Neural progenitor cell (in vitro differentiated cells): Measurements from ENCODE around the gene PLEKHJ1. TPM values are rescaled to one million over a fixed set of nuclear protein-coding genes. Genes with fewer than 3 reads are reported as not detected.

Experiments
- DNase-seq: peaks from one replicate; pipeline ENCODE4 v3.0.0-alpha.2; 2016; ENCODE audit warnings: low spot score
- H2AFZ ChIP-seq: fragments of 200-600 bp; sonication (generic); replicated peaks from 2 replicates; pipeline ENCODE4 v1.6.1; 2016; ENCODE audit warnings: antibody characterized with exemption
- H3F3A ChIP-seq: fragments of 200-600 bp; sonication (generic); 2 replicates; pipeline ENCODE4 v1.6.1; 2016; ENCODE audit warnings: antibody characterized with exemption, low read depth
- H3K27ac ChIP-seq: fragments of 200-600 bp; sonication (generic); 2 replicates; pipeline ENCODE4 v1.5.1; 2016; ENCODE audit warnings: mild to moderate bottlenecking
- H3K27me3 ChIP-seq: fragments of 200-600 bp; sonication (generic); 2 replicates; pipeline ENCODE4 v1.6.1; 2016; ENCODE audit warnings: mild to moderate bottlenecking, moderate library complexity
- H3K36me3 ChIP-seq: fragments of 200-600 bp; sonication (generic); 2 replicates; pipeline ENCODE4 v1.5.1; 2016
- H3K4me1 ChIP-seq: fragments of 200-600 bp; sonication (generic); 2 replicates; pipeline ENCODE4 v1.6.1; 2016; ENCODE audit warnings: mixed run types
- H3K4me2 ChIP-seq: fragments of 200-600 bp; sonication (generic); 2 replicates; pipeline ENCODE4 v1.6.1; 2016
- H3K4me3 ChIP-seq: fragments of 200-600 bp; sonication (generic); 2 replicates; pipeline ENCODE4 v1.5.1; 2016
- H3K79me2 ChIP-seq: fragments of 200-600 bp; sonication (generic); 2 replicates; pipeline ENCODE4 v1.6.1; 2016; ENCODE audit warnings: low read depth
- H3K9ac ChIP-seq: fragments of 200-600 bp; sonication (generic); 2 replicates; pipeline ENCODE4 v1.6.1; 2016
- H3K9me3 ChIP-seq: fragments of 200-600 bp; sonication (generic); 2 replicates; pipeline ENCODE4 v1.5.1; 2016; ENCODE audit warnings: low read depth
- H4K20me1 ChIP-seq: fragments of 200-600 bp; sonication (generic); 2 replicates; pipeline ENCODE4 v1.6.1; 2016; ENCODE audit warnings: low read depth
- H3K27ac Mint-ChIP-seq: 3 replicates; pipeline ENCODE4 v1.8.0; 2021; ENCODE audit warnings: mixed read lengths
- H3K27me3 Mint-ChIP-seq: 2 replicates; pipeline ENCODE4 v1.8.0; 2022; ENCODE audit warnings: low read depth, mild to moderate bottlenecking, inconsistent platforms, moderate library complexity, mixed read lengths; ENCODE audit not compliant: insufficient read depth
- H3K36me3 Mint-ChIP-seq: 3 replicates; pipeline ENCODE4 v1.8.0; 2021; ENCODE audit warnings: mixed read lengths
- H3K4me1 Mint-ChIP-seq: 3 replicates; pipeline ENCODE4 v1.8.0; 2021; ENCODE audit warnings: mixed read lengths
- H3K4me3 Mint-ChIP-seq: 3 replicates; pipeline ENCODE4 v1.8.0; 2021; ENCODE audit warnings: mild to moderate bottlenecking, moderate library complexity, mixed read lengths
- H3K9me3 Mint-ChIP-seq: 3 replicates; pipeline ENCODE4 v1.8.0; 2020; ENCODE audit warnings: mixed read lengths
- EZH2 ChIP-seq: fragments of 200-600 bp; sonication (generic); IDR thresholded peaks from 2 replicates; pipeline ENCODE4 v1.6.1; 2017; ENCODE audit warnings: antibody characterized with exemption, mild to moderate bottlenecking, moderate library complexity
- EZH2phosphoT487 ChIP-seq: fragments of 200-600 bp; sonication (generic); IDR thresholded peaks from 2 replicates; pipeline ENCODE4 v1.6.1; 2017; ENCODE audit warnings: antibody characterized with exemption
- total RNA-seq: library from RNA; depleted of rRNA; stranded (reverse); fragments of >200 nt; gene quantifications from 2 replicates; pipeline ENCODE4 v1.2.3, GENCODE V29; 2015; ENCODE audit warnings: low replicate concordance
- TF ChIP-seq, protein P1 (sequence below): fragments of 200-600 bp; sonication (generic); IDR thresholded peaks from 2 replicates; pipeline ENCODE4 v1.5.1; 2017; ENCODE audit warnings: antibody characterized with exemption, mild to moderate bottlenecking

PLEKHJ1 gene
- total RNA-seq, 1 donor from 2014 or later: 77.6 TPM

DNA sequence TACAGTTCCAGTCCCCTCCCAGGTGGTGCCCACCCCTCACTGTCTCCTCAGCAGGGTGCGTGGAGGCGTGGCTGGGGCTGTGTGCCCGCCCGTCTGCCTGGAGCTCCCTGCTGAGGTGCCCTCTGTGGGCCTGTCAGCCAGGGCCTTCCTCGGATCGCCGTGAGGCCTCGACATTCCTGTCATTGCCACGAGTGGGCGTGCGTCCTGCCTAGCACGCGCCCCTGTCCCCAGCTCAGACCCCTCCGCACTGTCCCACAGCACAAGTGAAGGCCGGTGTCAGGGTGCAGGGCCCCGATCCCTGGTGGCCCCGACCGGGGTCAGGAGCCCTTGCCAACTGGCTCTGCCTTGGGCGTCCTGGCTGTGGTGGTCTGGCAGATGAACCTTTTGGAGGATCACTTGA is 40.2 kb downstream of the PLEKHJ1 start:
- Mint-ChIP-seq H3K27me3 (peaks cover 5% of the 10 kb centered on the region), H3K36me3 (peaks cover 16% of the 10 kb centered on the region), H3K27ac (no peak overlapping the region), H3K9me3 (no peaks in the 10 kb centered on the region), H3K4me1 (peaks cover 5% of the 10 kb centered on the region), H3K4me3 (no peak overlapping the region)
- H4K20me1 ChIP-seq: peaks cover 42% of the 10 kb centered on the region
- H3K9ac ChIP-seq: no peak overlapping the region
- no peaks in the 10 kb centered on the region for H3K9me3 ChIP-seq
- no peaks in the 10 kb centered on the region for H3K27me3 ChIP-seq
- peaks cover 6% of the 10 kb centered on the region for H3F3A ChIP-seq
- H2AFZ ChIP-seq: no peak overlapping the region
- peaks cover 13% of the 10 kb centered on the region for H3K79me2 ChIP-seq
- no peak overlapping the region for H3K4me3 ChIP-seq
- no peak overlapping the region for H3K27ac ChIP-seq
- no peaks in the 10 kb centered on the region for H3K36me3 ChIP-seq
- peaks cover 6% of the 10 kb centered on the region for H3K4me1 ChIP-seq
- H3K4me2 ChIP-seq: no peak overlapping the region
- TF ChIP-seq, protein P1, sequence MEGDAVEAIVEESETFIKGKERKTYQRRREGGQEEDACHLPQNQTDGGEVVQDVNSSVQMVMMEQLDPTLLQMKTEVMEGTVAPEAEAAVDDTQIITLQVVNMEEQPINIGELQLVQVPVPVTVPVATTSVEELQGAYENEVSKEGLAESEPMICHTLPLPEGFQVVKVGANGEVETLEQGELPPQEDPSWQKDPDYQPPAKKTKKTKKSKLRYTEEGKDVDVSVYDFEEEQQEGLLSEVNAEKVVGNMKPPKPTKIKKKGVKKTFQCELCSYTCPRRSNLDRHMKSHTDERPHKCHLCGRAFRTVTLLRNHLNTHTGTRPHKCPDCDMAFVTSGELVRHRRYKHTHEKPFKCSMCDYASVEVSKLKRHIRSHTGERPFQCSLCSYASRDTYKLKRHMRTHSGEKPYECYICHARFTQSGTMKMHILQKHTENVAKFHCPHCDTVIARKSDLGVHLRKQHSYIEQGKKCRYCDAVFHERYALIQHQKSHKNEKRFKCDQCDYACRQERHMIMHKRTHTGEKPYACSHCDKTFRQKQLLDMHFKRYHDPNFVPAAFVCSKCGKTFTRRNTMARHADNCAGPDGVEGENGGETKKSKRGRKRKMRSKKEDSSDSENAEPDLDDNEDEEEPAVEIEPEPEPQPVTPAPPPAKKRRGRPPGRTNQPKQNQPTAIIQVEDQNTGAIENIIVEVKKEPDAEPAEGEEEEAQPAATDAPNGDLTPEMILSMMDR: no peak
- TF ChIP-seq EZH2 (no peak), EZH2phosphoT487 (no peak)
- no peak for DNase-seq

DNA sequence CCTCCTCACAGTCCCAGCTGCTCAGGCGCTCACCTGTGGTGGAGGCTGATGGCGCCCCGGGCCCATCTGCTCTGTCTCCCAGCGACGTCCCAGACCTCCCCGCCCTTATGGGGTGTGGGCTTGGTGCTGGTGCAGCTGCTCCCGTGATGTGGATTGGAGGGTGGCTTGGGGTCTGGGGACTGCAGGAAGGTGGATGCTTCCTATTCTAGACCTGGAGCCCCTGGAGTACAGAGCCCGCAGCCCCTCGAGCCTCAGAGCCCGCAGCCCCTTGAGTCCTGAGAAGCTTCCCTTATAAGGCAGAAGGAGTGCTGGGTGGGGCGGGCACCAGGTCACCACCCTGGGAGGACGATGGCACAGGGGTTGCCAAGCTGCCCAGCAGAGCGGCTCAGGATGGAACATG is 40.8 kb downstream of the PLEKHJ1 start:
- H3K4me3 ChIP-seq: no peak overlapping the region
- no peak overlapping the region for H3K4me2 ChIP-seq
- no peaks in the 10 kb centered on the region for H3K9me3 ChIP-seq
- peaks cover 43% of the 10 kb centered on the region for H4K20me1 ChIP-seq
- Mint-ChIP-seq H3K4me1 (peaks cover 5% of the 10 kb centered on the region), H3K9me3 (no peaks in the 10 kb centered on the region), H3K27ac (no peak overlapping the region), H3K36me3 (peaks cover 16% of the 10 kb centered on the region), H3K27me3 (peaks cover 5% of the 10 kb centered on the region), H3K4me3 (no peak overlapping the region)
- H3K27ac ChIP-seq: no peak overlapping the region
- no peaks in the 10 kb centered on the region for H3K36me3 ChIP-seq
- H2AFZ ChIP-seq: no peak overlapping the region
- H3K9ac ChIP-seq: no peak overlapping the region
- peaks cover 6% of the 10 kb centered on the region for H3F3A ChIP-seq
- TF ChIP-seq, protein P1: no peak
- no peak for TF ChIP-seq EZH2phosphoT487
- TF ChIP-seq EZH2: no peak
- H3K27me3 ChIP-seq: no peaks in the 10 kb centered on the region
- DNase-seq: no peak
- peaks cover 6% of the 10 kb centered on the region for H3K4me1 ChIP-seq
- H3K79me2 ChIP-seq: peaks cover 13% of the 10 kb centered on the region

DNA sequence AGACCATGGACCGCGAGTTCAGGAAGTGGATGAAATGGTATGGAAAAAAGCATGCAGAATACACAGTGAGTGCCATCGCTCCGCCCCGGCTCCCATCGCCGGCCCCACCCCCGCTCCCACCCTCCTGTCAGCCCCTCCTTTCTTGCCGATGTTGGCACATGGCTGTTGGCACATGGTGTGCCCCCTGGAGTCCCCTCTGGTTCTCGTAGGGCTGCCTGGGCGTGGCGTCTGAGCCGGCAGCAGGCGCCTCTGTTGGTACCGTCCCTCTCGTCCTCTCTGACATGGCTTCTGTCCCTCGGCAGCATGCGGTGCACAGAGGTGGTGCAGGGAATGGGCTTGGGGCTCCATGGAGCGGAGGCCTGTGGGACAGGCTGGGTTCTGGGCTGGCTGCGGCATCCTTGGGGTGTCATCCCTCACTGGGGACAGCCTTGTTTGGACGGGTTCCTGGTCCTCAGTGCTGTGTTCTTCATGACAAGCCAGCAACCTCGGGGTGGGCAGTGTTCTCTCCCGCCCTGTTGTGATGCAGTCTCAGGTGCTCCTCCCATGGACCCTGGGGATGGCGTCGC is 41.5 kb downstream of the PLEKHJ1 start:
- Histone ChIP-seq H3K36me3 (no peaks in the 10 kb centered on the region), H3K79me2 (peaks cover 10% of the 10 kb centered on the region), H3F3A (peaks cover 6% of the 10 kb centered on the region), H3K27me3 (no peaks in the 10 kb centered on the region), H3K4me1 (peaks cover 6% of the 10 kb centered on the region), H3K27ac (no peak overlapping the region), H3K4me2 (no peak overlapping the region), H3K4me3 (no peak overlapping the region), H2AFZ (no peak overlapping the region), H3K9me3 (no peaks in the 10 kb centered on the region), H3K9ac (no peak overlapping the region), H4K20me1 (peaks cover 44% of the 10 kb centered on the region)
- no peaks in the 10 kb centered on the region for H3K9me3 Mint-ChIP-seq
- H3K4me3 Mint-ChIP-seq: no peak overlapping the region
- H3K36me3 Mint-ChIP-seq: peaks cover 16% of the 10 kb centered on the region
- no peak for DNase-seq
- no peak for TF ChIP-seq EZH2phosphoT487
- no peak for TF ChIP-seq EZH2
- TF ChIP-seq, protein P1: no peak
- H3K4me1 Mint-ChIP-seq: peaks cover 5% of the 10 kb centered on the region
- H3K27ac Mint-ChIP-seq: no peak overlapping the region
- H3K27me3 Mint-ChIP-seq: peaks cover 4% of the 10 kb centered on the region
